ENCODE measurements around the gene OTOA. TPM values are rescaled to one million over a fixed set of nuclear protein-coding genes. Genes with fewer than 3 reads are reported as not detected.

The OTOA gene
- total and polyA plus RNA-seq, 2 of the 8 experiments (the other 6 are each of a cell fraction or from before 2014, with no cell fraction given), result 0.06 to 0.32 TPM

DNA sequence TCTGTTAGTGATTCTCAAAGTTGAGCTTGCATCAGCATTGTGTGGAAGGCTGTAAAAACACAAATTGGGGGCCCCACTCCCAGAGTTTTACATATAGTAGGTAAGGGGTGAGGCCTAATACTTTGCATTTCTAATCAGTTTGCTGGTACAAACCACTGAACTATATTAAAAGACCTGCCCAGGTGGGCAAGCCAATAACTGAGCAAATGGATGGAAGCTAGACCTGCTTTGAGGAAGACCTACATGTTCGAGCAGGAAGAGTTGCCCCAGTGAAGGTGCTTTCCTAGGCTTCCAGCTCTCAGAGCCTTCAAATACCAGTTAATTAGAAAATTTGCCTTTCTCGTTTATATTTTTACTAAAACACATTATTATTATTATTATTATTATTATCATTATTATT is 56.8 kb downstream of the OTOA start (continued):
- TF ChIP-seq, protein P1, sequence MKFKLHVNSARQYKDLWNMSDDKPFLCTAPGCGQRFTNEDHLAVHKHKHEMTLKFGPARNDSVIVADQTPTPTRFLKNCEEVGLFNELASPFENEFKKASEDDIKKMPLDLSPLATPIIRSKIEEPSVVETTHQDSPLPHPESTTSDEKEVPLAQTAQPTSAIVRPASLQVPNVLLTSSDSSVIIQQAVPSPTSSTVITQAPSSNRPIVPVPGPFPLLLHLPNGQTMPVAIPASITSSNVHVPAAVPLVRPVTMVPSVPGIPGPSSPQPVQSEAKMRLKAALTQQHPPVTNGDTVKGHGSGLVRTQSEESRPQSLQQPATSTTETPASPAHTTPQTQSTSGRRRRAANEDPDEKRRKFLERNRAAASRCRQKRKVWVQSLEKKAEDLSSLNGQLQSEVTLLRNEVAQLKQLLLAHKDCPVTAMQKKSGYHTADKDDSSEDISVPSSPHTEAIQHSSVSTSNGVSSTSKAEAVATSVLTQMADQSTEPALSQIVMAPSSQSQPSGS (IDR thresholded peaks at IDR 0.05; ENCODE audit: low read length), result no peak
- TF ChIP-seq FOSL1 (IDR thresholded peaks at IDR 0.05; ENCODE audit: insufficient read depth, low read depth, low read length), result no peak
- no peak for TF ChIP-seq NRF1 (IDR thresholded peaks at IDR 0.05; ENCODE audit: low read depth, low read length)
- TF ChIP-seq JUND (IDR thresholded peaks at IDR 0.05; ENCODE audit: low read length), result no peak
- no peak for TF ChIP-seq SAP30 (IDR thresholded peaks at IDR 0.05; ENCODE audit: insufficient read depth, insufficient replicate concordance, low read length)
- TF ChIP-seq GABPA (IDR thresholded peaks at IDR 0.05; ENCODE audit: borderline replicate concordance, insufficient read depth, low read length), result no peak

All from H1 (cell line).